Esophagus muscularis mucosa (tissue), 3 donors: ENCODE results near the gene ADGRA1.

Experiments used
- POLR2A ChIP-seq: fragments of 450-650 bp; IDR thresholded peaks from one replicate; pipeline ENCODE4 v1.6.1; 2017; ENCODE audit warnings: antibody characterized with exemption, moderate library complexity, mild to moderate bottlenecking, low read depth
- POLR2AphosphoS5 ChIP-seq, 2 donors: sonication (generic); formaldehyde crosslinking; IDR thresholded peaks; one replicate each; pipeline ENCODE4 v1.6.1; 2017; ENCODE audit warnings: antibody characterized with exemption in 2 of 2
- TF ChIP-seq, protein P1 (sequence below), 3 experiments: fragments of 200-600 bp in 2 of 3; fragments of 450-650 bp in 1 of 3; sonication (generic) in 2 of 3; IDR thresholded peaks; one replicate each; pipeline ENCODE4 v1.5.1; 2017 to 2019; ENCODE audit warnings: antibody characterized with exemption in 3 of 3, mild to moderate bottlenecking in 2 of 3, moderate library complexity in 1 of 3

- TF ChIP-seq, protein P1, sequence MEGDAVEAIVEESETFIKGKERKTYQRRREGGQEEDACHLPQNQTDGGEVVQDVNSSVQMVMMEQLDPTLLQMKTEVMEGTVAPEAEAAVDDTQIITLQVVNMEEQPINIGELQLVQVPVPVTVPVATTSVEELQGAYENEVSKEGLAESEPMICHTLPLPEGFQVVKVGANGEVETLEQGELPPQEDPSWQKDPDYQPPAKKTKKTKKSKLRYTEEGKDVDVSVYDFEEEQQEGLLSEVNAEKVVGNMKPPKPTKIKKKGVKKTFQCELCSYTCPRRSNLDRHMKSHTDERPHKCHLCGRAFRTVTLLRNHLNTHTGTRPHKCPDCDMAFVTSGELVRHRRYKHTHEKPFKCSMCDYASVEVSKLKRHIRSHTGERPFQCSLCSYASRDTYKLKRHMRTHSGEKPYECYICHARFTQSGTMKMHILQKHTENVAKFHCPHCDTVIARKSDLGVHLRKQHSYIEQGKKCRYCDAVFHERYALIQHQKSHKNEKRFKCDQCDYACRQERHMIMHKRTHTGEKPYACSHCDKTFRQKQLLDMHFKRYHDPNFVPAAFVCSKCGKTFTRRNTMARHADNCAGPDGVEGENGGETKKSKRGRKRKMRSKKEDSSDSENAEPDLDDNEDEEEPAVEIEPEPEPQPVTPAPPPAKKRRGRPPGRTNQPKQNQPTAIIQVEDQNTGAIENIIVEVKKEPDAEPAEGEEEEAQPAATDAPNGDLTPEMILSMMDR (IDR thresholded peaks at IDR 0.05): no peak
- no peak for TF ChIP-seq POLR2A
- no peak for TF ChIP-seq POLR2AphosphoS5 (IDR thresholded peaks at IDR 0.05)
Measured at GRCh38 chr10:133102415-133103095, 14.8 kb downstream of the ADGRA1 start.
